Bronchial epithelial cell (primary cell): ENCODE results near the gene CINP. TPM values are rescaled to one million over a fixed set of nuclear protein-coding genes. Genes with fewer than 3 reads are reported as not detected.

ENCODE experiments used
- DNase-seq: peaks from one replicate; pipeline ENCODE4 v3.0.0-alpha.2; 2010; ENCODE audit warnings: low read depth
- FAIRE-seq: peaks from 2 replicates; lab custom pipeline; 2011; peaks lifted over from hg19 to GRCh38; lab: Jason Lieb, UNC
- H3K27me3 ChIP-seq: 2 replicates; pipeline ENCODE4 v1.5.1; 2011; ENCODE audit warnings: low read length; ENCODE audit not compliant: control insufficient read depth, insufficient read depth
- H3K36me3 ChIP-seq: 2 replicates; pipeline ENCODE4 v1.5.1; 2011; ENCODE audit warnings: low read length; ENCODE audit not compliant: control insufficient read depth, insufficient read depth
- H3K4me3 ChIP-seq: 2 replicates; pipeline ENCODE4 v1.5.1; 2011; ENCODE audit warnings: mild to moderate bottlenecking, low read depth, low read length, control low read depth
- CTCF ChIP-seq: IDR thresholded peaks from 2 replicates; pipeline ENCODE4 v1.5.1; 2011; ENCODE audit warnings: mild to moderate bottlenecking, moderate library complexity, low read length, control low read depth, inconsistent platforms; ENCODE audit not compliant: insufficient read depth, severe bottlenecking
- total RNA-seq: library from RNA; depleted of rRNA; stranded (reverse); fragments of >200 nt; gene quantifications from 2 replicates; pipeline ENCODE4 v1.2.1, GENCODE V29; 2014

CINP gene
- total RNA-seq, 1 donor from 2014 or later, result 38.4 TPM

GRCh38 chr14:102394717-102395375 is 32.2 kb upstream of the CINP start:
- FAIRE-seq (no peak), DNase-seq (no peak)
- Histone ChIP-seq H3K27me3 (no peaks in the 10 kb centered on the region), H3K4me3 (no peak overlapping the region), H3K36me3 (peaks cover 1% of the 10 kb centered on the region)
- TF ChIP-seq CTCF, result no peak

- DNase-seq, result no peak
- no peak overlapping the region for H3K4me3 ChIP-seq
- H3K36me3 ChIP-seq, result peaks cover 1% of the 10 kb centered on the region
- TF ChIP-seq CTCF, result no peak
- H3K27me3 ChIP-seq, result no peaks in the 10 kb centered on the region
- no peak for FAIRE-seq
Measured at GRCh38 chr14:102392506-102392905, 29.8 kb upstream of the CINP start.

GRCh38 chr14:102390064-102390855 is 27.6 kb upstream of the CINP start:
- DNase-seq, result no peak
- Histone ChIP-seq H3K27me3 (no peaks in the 10 kb centered on the region), H3K36me3 (peaks cover 1% of the 10 kb centered on the region), H3K4me3 (no peak overlapping the region)
- no peak for TF ChIP-seq CTCF
- FAIRE-seq, result no peak

- Histone ChIP-seq H3K4me3 (no peak overlapping the region), H3K36me3 (peaks cover 1% of the 10 kb centered on the region), H3K27me3 (no peaks in the 10 kb centered on the region)
- DNase-seq (no peak), FAIRE-seq (no peak)
- TF ChIP-seq CTCF, result no peak
Measured at GRCh38 chr14:102389246-102389645, 26.6 kb upstream of the CINP start.

GRCh38 chr14:102387086-102387485 is 24.4 kb upstream of the CINP start:
- H3K36me3 ChIP-seq, result peaks cover 1% of the 10 kb centered on the region
- H3K4me3 ChIP-seq, result no peak overlapping the region
- FAIRE-seq (no peak), DNase-seq (no peak)
- no peak for TF ChIP-seq CTCF
- H3K27me3 ChIP-seq, result no peaks in the 10 kb centered on the region

GRCh38 chr14:102378830-102379229 is 16.1 kb upstream of the CINP start:
- no peak for TF ChIP-seq CTCF
- H3K4me3 ChIP-seq, result no peak overlapping the region
- DNase-seq, result no peak
- peaks cover 6% of the 10 kb centered on the region for H3K36me3 ChIP-seq
- no peaks in the 10 kb centered on the region for H3K27me3 ChIP-seq
- no peak for FAIRE-seq
